Measurements from ENCODE around the gene RAB40AL.

Gene RAB40AL

GRCh38 chrX:102979536-102979935 is 42.5 kb downstream of the RAB40AL start:
- Histone ChIP-seq H3K4me2 (ENCODE audit: low read length, poor library complexity, severe bottlenecking) (no peak overlapping the region), H4K91ac (ENCODE audit: low read length) (no peak overlapping the region), H3K14ac (ENCODE audit: low read length in 2 of 2) (no peak overlapping the region), H2BK12ac (ENCODE audit: low read length in 2 of 2) (no peak overlapping the region), H3K36me3 (ENCODE audit: control insufficient read depth in 1 of 2, insufficient read depth in 2 of 2, low read depth in 1 of 2, low read length in 2 of 2) (no peaks in the 10 kb centered on the region), H2AK5ac (ENCODE audit: low read length, severe bottlenecking) (no peak overlapping the region), H2BK5ac (ENCODE audit: low read depth, low read length, poor library complexity, severe bottlenecking) (no peak overlapping the region), H3K9ac (ENCODE audit: low read length) (no peak overlapping the region), H3K23ac (ENCODE audit: low read length in 2 of 2) (no peak overlapping the region), H4K8ac (ENCODE audit: low read length) (no peak overlapping the region), H2BK15ac (ENCODE audit: low read depth, poor library complexity, severe bottlenecking) (no peak overlapping the region), H2AFZ (ENCODE audit: low read depth, low read length) (no peak overlapping the region), H3K9me3 (ENCODE audit: control insufficient read depth, low read length) (peaks cover 1% of the 10 kb centered on the region), H3K27me3 (ENCODE audit: control insufficient read depth in 1 of 2, insufficient read depth in 1 of 2, low read length in 2 of 2) (peaks cover 0 to 35% of the 10 kb centered on the region in 2 experiments), H2BK120ac (ENCODE audit: low read depth, low read length) (no peak overlapping the region), H3K18ac (ENCODE audit: low read depth in 1 of 2, low read length in 2 of 2) (no peak overlapping the region), H3K4ac (ENCODE audit: low read depth in 1 of 2, low read length in 2 of 2) (no peak overlapping the region), H3K4me3 (ENCODE audit: insufficient read depth in 1 of 2, low read depth in 1 of 2, low read length in 2 of 2) (no peak overlapping the region), H3K4me1 (ENCODE audit: control insufficient read depth, insufficient read depth, low read depth, low read length) (no peaks in the 10 kb centered on the region), H3K79me1 (replicated peaks; ENCODE audit: low read length, poor library complexity, severe bottlenecking) (no peaks in the 10 kb centered on the region), H3K27ac (ENCODE audit: low read length, poor library complexity, severe bottlenecking) (no peak overlapping the region)
- DNase-seq = no peak
- 100% methylated on average over 1 of the region's 2 CpGs for WGBS

DNA sequence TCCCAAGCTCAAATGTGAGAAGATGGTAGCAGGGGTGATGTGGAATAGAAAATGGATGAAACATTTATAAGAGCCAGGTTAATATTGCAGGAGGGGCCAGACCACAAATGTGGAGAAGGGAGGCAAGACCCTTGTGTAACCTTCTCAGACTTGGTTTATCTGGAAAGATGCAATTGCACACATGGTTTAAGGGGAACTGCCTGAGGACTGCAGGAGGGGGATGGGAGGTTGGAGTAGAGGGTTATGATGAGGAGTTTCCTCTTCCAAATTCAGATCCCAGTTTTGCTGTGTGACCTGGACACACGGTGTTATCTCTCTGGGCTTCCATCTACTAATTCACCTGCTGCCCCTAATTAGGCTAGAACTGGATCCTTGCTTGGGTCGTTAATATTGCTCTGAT is 46.1 kb downstream of the RAB40AL start:
- H3K14ac ChIP-seq (ENCODE audit: low read length in 2 of 2) = no peak overlapping the region
- H3K27ac ChIP-seq (ENCODE audit: low read length, poor library complexity, severe bottlenecking) = no peak overlapping the region
- H3K4ac ChIP-seq (ENCODE audit: low read depth in 1 of 2, low read length in 2 of 2) = no peak overlapping the region
- DNase-seq = no peak
- H3K4me2 ChIP-seq (ENCODE audit: low read length, poor library complexity, severe bottlenecking) = no peak overlapping the region
- H3K9ac ChIP-seq (ENCODE audit: low read length) = no peak overlapping the region
- no peak overlapping the region for H2BK12ac ChIP-seq (ENCODE audit: low read length in 2 of 2)
- no peaks in the 10 kb centered on the region for H3K9me3 ChIP-seq (ENCODE audit: control insufficient read depth, low read length)
- no peaks in the 10 kb centered on the region for H3K79me1 ChIP-seq (replicated peaks; ENCODE audit: low read length, poor library complexity, severe bottlenecking)
- WGBS = no CpG with 5 or more reads among the region's 2 CpGs
- no peak overlapping the region for H3K23ac ChIP-seq (ENCODE audit: low read length in 2 of 2)
- H3K4me1 ChIP-seq (ENCODE audit: control insufficient read depth, insufficient read depth, low read depth, low read length) = no peaks in the 10 kb centered on the region
- no peak overlapping the region for H2BK15ac ChIP-seq (ENCODE audit: low read depth, poor library complexity, severe bottlenecking)
- no peak overlapping the region for H4K8ac ChIP-seq (ENCODE audit: low read length)
- H2BK5ac ChIP-seq (ENCODE audit: low read depth, low read length, poor library complexity, severe bottlenecking) = no peak overlapping the region
- no peak overlapping the region for H2AFZ ChIP-seq (ENCODE audit: low read depth, low read length)
- H3K4me3 ChIP-seq (ENCODE audit: insufficient read depth in 1 of 2, low read depth in 1 of 2, low read length in 2 of 2) = no peak overlapping the region
- H3K36me3 ChIP-seq (ENCODE audit: control insufficient read depth in 1 of 2, insufficient read depth in 2 of 2, low read depth in 1 of 2, low read length in 2 of 2) = no peaks in the 10 kb centered on the region
- no peak overlapping the region for H2BK120ac ChIP-seq (ENCODE audit: low read depth, low read length)
- peaks cover 0 to 52% of the 10 kb centered on the region in 2 experiments for H3K27me3 ChIP-seq (ENCODE audit: control insufficient read depth in 1 of 2, insufficient read depth in 1 of 2, low read length in 2 of 2)
- H4K91ac ChIP-seq (ENCODE audit: low read length) = no peak overlapping the region
- no peak overlapping the region for H3K18ac ChIP-seq (ENCODE audit: low read depth in 1 of 2, low read length in 2 of 2)
- H2AK5ac ChIP-seq (ENCODE audit: low read length, severe bottlenecking) = no peak overlapping the region

DNA sequence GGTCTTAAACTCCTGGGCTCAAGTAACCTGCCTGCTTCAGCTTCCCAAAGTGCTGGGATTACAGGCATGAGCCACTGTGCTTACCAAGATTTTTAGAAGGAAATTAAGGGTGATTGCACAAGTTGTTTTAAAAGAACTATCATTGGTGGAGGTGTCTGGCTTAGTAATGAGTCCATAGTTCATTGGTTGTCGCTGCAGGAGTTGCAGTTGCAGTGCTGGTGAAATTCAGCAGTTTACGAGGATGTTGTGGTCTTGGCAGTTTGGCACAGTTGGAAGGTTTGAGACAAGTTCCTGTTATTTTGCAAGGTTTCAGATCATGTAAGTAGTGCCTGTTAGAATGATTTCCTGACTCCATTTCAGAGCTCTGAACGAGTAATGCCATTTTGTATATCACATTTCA is 48.1 kb downstream of the RAB40AL start:
- Histone ChIP-seq H3K27me3 (ENCODE audit: control insufficient read depth in 1 of 2, insufficient read depth in 1 of 2, low read length in 2 of 2) (peaks cover 0 to 71% of the 10 kb centered on the region in 2 experiments), H3K14ac (ENCODE audit: low read length in 2 of 2) (no peak overlapping the region), H3K23ac (ENCODE audit: low read length in 2 of 2) (no peak overlapping the region), H3K4me3 (ENCODE audit: insufficient read depth in 1 of 2, low read depth in 1 of 2, low read length in 2 of 2) (no peak overlapping the region), H3K4ac (ENCODE audit: low read depth in 1 of 2, low read length in 2 of 2) (no peak overlapping the region), H4K91ac (ENCODE audit: low read length) (no peak overlapping the region), H2AK5ac (ENCODE audit: low read length, severe bottlenecking) (no peak overlapping the region), H2BK5ac (ENCODE audit: low read depth, low read length, poor library complexity, severe bottlenecking) (no peak overlapping the region), H4K8ac (ENCODE audit: low read length) (no peak overlapping the region), H3K36me3 (ENCODE audit: control insufficient read depth in 1 of 2, insufficient read depth in 2 of 2, low read depth in 1 of 2, low read length in 2 of 2) (no peaks in the 10 kb centered on the region), H2BK15ac (ENCODE audit: low read depth, poor library complexity, severe bottlenecking) (no peak overlapping the region), H2BK120ac (ENCODE audit: low read depth, low read length) (no peak overlapping the region), H2BK12ac (ENCODE audit: low read length in 2 of 2) (no peak overlapping the region), H3K27ac (ENCODE audit: low read length, poor library complexity, severe bottlenecking) (no peak overlapping the region), H3K79me1 (replicated peaks; ENCODE audit: low read length, poor library complexity, severe bottlenecking) (no peaks in the 10 kb centered on the region), H3K4me2 (ENCODE audit: low read length, poor library complexity, severe bottlenecking) (no peak overlapping the region), H2AFZ (ENCODE audit: low read depth, low read length) (no peak overlapping the region), H3K4me1 (ENCODE audit: control insufficient read depth, insufficient read depth, low read depth, low read length) (no peaks in the 10 kb centered on the region), H3K9ac (ENCODE audit: low read length) (no peak overlapping the region), H3K18ac (ENCODE audit: low read depth in 1 of 2, low read length in 2 of 2) (no peak overlapping the region), H3K9me3 (ENCODE audit: control insufficient read depth, low read length) (no peaks in the 10 kb centered on the region)
- WGBS = 70% methylated on average over 3 of the region's 3 CpGs
- DNase-seq = no peak

Data from mesenchymal stem cell (in vitro differentiated cells and primary cell).